Raji (cell line): Measurements from ENCODE around the gene HELQ.

ENCODE experiments used
- POLR2A ChIP-seq: IDR thresholded peaks from 2 replicates; pipeline ENCODE4 v1.6.1; 2011; ENCODE audit warnings: low read depth, low read length, control low read depth; ENCODE audit not compliant: insufficient read depth

Gene HELQ, protein sequence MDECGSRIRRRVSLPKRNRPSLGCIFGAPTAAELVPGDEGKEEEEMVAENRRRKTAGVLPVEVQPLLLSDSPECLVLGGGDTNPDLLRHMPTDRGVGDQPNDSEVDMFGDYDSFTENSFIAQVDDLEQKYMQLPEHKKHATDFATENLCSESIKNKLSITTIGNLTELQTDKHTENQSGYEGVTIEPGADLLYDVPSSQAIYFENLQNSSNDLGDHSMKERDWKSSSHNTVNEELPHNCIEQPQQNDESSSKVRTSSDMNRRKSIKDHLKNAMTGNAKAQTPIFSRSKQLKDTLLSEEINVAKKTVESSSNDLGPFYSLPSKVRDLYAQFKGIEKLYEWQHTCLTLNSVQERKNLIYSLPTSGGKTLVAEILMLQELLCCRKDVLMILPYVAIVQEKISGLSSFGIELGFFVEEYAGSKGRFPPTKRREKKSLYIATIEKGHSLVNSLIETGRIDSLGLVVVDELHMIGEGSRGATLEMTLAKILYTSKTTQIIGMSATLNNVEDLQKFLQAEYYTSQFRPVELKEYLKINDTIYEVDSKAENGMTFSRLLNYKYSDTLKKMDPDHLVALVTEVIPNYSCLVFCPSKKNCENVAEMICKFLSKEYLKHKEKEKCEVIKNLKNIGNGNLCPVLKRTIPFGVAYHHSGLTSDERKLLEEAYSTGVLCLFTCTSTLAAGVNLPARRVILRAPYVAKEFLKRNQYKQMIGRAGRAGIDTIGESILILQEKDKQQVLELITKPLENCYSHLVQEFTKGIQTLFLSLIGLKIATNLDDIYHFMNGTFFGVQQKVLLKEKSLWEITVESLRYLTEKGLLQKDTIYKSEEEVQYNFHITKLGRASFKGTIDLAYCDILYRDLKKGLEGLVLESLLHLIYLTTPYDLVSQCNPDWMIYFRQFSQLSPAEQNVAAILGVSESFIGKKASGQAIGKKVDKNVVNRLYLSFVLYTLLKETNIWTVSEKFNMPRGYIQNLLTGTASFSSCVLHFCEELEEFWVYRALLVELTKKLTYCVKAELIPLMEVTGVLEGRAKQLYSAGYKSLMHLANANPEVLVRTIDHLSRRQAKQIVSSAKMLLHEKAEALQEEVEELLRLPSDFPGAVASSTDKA

DNA sequence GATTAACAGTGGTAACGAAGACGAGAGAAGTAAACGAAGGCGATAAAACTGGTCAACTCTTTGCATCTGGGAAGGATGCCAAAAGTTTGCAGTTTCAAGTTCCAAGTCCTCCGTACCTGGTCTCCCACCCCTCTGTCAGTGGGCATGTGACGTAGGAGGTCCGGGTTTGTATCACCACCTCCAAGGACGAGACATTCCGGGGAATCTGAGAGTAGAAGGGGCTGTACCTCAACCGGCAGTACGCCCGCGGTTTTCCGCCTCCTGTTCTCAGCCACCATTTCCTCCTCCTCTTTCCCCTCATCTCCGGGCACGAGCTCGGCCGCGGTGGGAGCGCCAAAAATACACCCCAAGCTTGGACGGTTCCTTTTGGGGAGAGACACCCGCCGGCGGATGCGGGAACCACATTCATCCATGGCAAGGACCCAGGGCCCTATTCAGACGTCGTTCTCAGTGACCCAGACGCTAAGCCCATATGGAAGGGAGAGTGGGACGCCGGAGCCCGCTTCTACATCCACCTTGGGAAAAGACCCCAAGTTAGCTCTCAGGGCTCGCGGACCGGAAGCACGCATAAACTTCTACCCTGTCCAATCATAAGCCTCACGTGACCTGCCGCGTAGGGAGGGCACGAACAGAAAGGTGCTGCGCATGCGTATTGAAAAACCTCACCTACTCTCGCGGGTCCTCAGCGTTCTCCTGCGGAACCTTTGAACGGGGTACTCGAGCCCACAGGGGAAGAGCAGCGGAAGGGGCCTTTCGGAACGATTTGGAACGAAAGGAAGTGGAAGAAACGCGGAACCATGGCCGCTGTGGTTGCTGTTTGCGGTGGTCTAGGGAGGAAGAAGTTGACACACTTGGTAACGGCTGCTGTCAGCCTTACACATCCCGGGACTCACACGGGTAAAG lies at the start of gene HELQ, which contains the start of gene MRPS18C:
TSS of gene HELQ (minus strand) at position 543 of the 903 bp plus-strand sequence. CDS start at position 413, 130 bp downstream.
TSS of gene MRPS18C (plus strand) at position 778 of the 903 bp plus-strand sequence. CDS start at position 798, 20 bp downstream.
- TF ChIP-seq POLR2A, result peak; percentile 95

DNA sequence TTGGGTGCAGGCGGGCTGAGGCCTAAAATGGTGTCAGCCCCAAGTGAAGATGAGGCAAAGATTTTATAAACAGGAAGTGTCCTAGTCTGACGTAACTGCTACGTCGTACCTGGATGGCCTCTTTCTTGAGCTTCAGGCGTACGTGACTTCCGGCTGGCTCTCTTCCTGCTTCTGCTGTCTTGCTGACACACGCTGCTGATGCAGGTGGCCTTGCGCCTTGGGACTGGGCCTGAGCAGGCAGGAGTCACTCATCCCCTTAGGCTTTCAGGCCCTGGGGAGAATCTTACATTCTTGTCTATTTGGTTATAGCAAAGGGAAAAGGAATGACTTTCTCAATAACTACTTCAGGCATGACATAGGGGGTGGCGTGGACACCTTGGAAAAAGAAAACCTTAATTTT lies 49.4 kb upstream of the HELQ start:
- TF ChIP-seq POLR2A, result no peak

DNA sequence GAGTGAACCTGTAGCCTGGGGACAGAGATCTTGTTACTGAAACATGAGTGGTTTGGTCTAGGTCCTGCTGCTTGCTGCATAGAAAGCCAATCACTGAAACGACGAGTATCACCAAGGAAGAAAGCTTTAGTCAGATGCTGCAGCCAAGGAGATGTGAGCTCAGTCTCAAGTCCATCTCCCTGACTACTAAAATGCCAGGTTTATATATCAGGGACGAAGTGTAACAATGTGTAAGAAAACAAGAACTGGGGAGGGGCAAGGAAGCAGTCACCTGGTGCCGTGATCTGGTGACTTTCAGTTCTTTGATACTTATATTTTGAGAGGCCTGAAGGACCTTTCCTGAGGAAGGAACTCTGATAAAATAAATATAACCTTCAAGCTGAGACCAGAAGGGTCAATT lies 48.9 kb upstream of the HELQ start:
- TF ChIP-seq POLR2A, result no peak

DNA sequence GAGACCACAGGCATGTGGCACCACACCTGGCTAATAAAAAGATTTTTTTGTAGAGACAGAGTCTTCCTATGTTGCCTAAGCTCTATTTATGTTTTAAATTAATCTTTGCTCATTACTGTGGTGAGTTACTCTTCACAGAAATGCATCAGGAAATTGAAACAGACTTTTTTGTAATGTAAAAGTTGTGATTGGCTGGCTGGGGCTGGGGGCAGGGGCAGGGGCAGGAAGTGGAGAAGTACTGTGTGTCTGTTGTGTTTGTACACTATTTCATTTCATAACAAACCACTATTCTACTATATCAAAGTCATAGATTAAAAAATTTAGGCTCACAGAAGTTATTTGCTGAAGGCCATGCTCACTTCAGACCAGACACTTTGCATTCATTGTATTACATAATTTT lies 48.4 kb upstream of the HELQ start:
- TF ChIP-seq POLR2A, result no peak

DNA sequence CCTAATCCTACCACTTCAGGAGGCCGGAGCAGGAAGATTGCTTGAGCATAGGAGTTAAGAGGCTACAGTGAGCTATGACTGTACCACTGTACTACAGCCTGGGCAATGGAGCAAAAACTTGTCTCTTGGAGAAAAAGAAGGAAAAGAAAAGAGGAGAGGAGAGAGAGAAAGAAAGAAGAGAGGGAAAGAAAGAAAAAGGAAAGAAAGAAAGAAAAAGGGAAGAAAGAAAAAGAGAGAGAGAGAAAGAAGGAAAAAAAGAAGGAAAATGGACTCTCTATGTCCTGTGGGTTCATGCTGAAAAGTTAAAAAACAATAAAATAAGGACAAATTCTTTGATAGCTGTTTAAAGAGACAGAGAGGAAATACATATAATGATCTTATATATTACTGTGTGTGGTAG lies 42.6 kb upstream of the HELQ start:
- TF ChIP-seq POLR2A, result no peak

DNA sequence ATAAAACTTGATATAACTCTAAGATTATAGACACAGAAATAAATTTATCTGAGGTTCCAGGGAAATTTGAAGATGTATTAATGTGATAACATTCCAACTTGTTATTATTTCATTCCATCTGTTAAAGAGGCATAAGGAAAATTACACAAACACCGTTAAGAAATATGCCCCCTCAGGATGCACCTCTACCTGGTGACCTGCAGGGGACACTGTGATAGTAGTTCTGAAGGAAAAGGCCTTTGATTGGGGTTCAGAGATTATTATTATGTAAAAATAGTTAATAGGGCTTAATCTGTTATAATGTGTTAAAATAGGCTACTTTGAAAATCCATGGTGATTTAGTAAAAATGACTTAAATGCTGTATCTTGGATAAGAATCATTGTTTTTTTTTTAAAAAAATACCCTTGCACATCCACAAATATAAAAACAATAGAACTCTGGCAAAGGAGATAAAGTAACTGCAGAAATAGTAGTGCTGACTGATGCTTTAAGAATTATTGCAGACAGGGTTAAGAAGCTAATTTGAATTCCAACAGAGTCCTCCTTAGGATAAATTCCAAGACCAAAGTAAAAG lies 35.3 kb upstream of the HELQ start:
- no peak for TF ChIP-seq POLR2A

DNA sequence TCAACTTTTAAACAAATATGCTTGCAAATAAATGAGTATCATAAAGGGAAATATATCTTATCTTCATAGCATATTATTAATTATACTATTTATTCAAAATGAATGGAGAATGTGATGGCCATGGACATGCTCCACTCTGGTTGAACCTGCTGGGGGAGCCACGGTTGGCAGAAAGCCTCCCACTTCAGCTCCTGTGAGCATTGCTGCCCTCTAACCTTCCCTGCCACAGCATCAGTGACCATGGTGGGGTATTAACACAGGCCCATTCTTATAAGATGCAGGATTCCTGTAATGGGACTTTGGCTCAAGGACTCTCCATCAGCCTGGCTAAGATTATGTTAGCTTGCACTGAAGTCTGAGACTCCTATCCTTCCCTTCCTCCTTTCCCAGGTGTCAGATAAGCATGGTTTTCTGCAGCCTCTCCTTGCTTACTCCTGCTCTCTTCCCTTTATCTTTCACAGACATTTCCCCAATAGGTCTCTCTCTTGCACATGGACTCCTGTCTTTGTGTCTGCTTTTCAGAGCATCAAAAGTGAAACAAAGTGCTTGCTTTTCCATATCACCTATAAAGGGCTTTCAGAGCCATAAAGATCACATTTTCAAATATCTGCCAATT lies 34.2 kb upstream of the HELQ start:
- no peak for TF ChIP-seq POLR2A

DNA sequence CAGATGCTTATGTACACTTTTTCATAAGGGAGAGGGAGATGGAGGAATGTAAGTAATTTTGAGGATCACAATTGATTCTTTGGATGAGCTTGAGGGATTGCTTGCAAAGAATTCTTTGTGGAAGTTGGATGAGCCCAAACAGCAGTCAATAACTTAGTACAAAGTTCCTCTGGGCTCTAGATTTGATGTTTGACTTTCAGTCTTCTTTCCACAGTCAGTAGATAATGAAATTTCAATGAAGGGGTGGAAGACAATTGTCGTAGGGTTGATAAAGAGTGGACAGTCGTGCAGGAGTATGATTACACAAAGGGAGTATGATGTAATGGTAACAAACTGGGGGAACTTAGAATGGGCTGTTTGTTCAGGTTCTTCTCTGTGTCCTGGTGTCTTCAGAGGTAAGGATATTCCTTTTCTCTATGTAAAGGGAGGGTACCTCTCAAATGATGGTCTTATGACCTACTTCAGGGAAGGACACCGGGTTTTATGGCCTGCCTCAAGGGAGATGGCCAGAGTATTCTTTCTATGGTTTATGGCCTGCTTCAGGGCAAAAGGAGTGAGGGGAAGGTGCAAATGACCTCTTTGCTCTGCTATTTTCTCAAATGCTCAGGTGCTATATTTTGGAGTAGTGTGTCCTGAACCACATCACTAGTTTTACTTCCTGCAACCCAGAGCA lies 31.0 kb upstream of the HELQ start:
- TF ChIP-seq POLR2A, result no peak

DNA sequence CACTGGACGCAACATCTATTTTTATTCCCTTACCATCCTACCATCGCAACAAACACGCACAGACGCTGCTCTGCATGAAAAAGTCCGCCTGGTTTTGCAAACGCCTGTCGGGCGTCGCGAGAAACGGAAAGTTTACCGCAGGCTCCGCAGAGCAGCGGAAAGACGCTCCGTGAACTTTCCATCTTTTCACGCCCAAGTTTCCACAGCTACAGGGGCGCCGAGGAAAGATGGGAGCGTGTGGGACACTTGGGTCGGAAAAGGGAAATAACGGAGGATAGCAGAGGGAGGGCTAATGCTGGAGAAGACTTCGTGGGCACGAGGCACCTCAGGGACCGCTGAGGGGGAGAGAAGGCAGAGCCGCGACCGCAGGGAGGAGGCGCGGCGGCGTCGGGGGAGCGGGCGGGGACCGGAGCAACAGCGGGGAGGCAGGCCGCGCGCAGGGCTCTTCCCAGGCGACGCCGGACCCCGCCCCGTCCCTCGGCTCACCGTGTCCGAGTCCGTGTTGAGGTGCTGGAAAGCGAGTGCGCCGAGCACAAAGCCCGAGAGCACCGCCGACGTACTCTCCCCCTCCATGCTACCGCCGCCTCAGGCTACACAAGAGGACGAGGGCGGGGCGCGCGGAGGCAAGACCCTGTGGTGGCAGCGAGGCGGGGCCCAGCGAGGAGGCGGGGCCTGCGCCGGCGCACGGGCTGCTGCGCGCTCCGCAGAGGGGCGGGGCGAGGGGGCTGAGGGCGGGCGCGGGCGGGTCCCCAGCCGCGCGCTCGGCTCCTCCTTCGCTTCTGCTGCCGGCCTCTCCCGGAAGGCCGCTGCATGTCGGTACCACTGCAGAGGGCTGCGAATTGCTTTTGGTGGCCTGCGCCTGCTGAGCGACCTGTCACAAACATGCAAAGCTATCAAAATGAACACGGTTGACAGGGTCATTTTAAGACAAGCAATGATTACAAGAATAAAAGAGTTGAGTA lies 29.2 kb upstream of the HELQ start, which contains the start of gene ABRAXAS1:
TSS of gene ABRAXAS1 (minus strand) at position 601 of the 962 bp plus-strand sequence. CDS start at position 573, 28 bp downstream.
- TF ChIP-seq POLR2A, result peak; percentile 92

DNA sequence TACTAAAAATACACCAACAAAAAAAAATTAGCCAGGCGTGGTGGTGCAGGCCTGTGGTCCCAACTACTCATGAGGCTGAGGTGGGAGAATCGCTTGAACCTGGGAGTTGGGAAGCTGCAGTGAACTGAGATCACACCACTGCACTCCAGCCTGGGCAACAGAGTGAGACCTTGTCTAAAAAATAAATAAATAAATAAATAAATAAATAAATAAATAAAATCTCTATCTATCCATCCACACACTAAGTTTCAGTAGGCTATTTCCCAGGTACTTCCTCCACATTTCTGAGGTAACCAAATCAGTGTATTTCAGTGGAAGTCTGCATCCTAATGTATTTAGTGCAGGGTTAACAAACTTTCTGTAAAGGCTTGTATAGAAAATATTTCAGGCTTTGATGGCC lies 18.3 kb upstream of the HELQ start:
- TF ChIP-seq POLR2A, result no peak

DNA sequence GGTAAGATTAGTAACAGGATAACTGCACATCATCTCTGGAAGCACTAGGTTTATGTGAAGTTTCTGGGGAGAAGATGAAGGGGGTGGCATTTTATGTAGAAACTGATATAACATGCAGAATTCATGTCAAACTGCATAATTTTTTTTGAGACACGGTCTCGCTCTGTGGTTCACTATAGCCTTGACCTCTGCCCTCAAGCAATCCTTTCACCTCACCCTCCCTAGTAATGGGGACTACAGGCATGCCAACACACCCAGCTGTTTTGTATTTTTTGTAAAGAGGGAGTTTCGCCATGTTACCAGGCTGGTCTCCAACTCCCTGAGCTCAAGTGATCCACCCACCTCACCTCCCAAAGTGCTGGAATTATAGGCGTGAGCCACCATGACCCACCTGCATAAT lies 17.8 kb upstream of the HELQ start:
- TF ChIP-seq POLR2A, result no peak

DNA sequence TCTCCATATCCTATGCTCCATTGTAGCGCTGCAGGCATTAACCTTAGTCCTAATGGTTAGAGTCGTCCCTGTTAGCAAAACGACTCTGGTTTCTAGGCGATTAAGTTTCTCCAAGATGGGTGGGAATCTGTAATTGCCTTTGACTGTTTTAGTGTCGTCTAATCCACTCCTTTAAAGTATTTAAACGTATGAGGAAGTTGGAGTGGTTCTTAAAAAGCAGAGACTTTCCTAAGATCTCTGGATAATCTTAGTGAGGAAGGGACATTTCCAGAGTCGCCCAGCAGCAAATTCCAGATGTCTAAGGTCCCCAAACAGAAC lies 520 bp upstream of the HELQ start:
- TF ChIP-seq POLR2A, result no peak
